EH (cell line): ENCODE data around the gene BRD3OS.

Experiments used
- DNase-seq: peaks from one replicate; pipeline ENCODE4 v3.0.0-alpha.2; 2015; ENCODE audit warnings: low read depth

Gene BRD3OS

DNA sequence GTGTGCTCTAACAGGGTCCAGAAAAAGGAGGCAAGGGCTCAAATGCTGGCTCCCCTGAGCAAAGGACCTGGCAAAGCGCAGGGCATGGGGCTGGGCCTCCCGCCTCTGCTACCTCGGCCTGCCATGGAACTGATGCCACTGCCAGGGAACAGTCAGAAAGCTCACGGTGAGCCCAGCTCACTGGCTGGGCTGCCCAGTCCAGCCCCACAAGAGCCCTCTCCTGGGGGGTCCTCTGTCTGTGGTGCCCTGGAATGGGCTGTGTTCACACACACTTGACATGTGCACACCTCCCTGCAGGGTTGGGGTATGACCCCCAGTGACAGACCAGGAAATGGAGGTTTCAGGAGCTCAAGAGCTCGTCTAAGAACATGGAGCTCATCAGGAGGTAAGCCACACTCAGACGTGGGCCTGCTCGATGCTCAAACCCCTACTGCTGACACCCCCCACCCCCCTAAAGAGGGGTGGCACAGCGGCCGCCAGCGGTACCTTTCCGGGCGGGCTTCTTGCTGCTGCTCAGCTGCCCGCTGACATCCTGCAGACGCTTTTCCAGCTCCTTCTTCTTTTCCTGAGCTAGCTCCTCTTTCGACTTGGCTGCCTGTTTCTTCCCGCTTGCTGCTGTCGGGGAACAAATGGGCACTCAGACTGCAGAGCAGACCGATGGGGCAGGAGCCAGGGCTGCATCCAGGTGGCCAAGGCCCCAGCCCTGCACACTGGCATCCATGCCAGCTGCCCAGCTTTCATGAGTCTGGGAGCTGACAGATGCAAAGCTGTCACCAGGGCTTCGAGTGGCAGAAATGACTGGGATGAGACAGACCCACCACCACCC is 9.1 kb downstream of the BRD3OS start:
- no peak for DNase-seq

GRCh38 chr9:134035041-134036039 is 10.1 kb downstream of the BRD3OS start:
- DNase-seq, result no peak

DNA sequence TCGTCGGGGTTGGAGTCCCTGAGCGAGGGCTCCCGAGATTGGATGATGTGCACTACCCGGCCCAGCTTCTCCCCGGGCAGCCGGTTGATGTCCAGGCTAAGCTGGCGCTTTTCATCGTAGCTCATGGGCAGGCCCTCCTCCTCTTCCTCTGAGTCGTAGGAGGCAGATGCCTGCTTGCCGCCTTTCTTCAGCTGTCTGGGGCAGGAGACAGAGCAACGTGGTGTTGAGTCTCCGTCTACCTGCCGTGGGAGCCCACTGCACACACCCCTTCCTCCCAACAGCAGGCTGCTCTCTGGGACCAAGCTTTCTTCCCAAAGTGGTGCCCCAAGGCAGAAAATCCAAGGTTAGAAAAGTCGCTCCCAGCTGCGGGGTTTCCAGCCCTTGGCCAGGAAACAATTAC is 10.8 kb downstream of the BRD3OS start:
- DNase-seq, result no peak

- no peak for DNase-seq
Measured at GRCh38 chr9:134037641-134038040, 12.4 kb downstream of the BRD3OS start.

DNA sequence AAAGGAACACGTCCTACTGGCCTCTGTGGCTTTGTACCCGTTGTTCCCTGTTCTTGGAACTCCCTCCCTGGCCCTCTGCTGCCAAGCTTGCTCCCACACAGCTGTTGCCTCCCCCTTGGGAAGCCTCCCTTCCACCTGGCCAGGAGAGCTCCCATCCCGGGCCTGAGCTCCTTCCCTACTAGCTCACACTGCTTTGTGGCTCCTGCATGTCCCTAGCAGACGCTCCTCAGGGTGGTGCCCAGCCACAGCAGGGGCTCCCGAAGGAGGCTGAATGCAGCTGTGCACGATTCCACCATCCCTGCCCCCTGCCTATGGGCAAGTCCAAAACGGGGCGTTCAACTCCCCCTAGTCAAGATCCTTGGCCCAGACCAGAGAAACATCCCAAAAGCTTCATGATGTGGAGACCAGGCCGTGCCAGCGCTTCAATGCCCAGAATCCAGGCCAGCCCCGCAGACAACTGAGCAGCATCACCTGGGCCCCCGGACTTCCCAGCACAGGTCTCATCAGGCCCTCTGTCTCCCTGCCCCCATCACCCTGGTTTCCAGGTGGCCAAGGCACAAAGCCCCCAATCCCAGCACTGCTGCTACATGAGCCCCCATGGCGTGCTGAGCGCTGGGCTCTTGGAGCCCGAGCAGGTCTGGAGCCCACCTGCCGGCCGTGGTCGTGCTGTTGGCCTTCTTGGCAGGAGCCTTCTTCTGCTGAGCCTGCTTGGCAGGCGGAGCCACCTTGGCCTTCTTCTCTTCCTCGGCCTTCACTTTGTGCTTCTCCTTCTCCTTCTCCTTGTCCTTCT is 14.3 kb downstream of the BRD3OS start:
- no peak for DNase-seq

- DNase-seq, result no peak
Measured at GRCh38 chr9:134040176-134040565, 14.9 kb downstream of the BRD3OS start.

DNA sequence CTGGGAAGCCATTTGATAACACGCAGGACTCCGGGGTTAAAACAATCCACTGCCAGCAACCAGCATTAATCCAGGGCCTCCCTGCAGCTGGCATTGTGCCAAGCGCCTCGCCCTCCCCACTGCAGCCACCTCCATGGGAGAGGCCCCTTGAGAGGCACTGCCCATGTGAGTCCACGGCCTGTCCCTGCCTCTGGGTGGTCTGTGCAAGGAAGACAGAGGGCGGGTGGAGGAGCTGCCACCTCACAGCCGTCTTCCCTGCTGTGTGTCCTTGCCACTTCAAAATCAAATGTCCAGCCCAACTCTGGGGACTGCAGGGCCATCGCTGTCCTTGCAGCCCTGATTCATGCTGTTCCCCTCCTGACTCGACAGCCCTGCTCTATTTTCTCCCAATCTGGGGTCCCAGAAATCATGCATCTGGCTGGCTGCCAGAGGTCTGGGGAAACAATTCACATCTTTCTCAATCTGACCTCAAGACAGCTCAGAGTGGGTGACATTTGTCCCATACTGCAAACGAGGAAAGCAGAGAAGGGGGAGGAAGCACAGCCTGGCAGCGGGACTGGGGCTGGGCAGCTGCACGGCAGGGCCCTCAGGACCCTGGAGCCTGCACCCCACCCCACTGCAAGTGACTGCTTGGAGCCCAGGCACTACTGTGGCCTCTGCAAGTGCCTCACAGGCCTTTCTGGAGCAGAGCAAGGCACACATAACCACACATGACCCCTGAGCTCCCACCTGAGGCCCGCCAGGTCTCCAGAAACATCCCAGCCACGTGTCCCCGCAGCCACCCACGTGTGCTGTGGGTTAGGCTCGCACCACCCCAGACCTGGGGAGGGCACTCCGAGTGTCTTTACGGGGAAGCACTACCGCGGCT is 15.7 kb downstream of the BRD3OS start:
- DNase-seq, result no peak

GRCh38 chr9:134041649-134041962 is 16.3 kb downstream of the BRD3OS start:
- no peak for DNase-seq

DNA sequence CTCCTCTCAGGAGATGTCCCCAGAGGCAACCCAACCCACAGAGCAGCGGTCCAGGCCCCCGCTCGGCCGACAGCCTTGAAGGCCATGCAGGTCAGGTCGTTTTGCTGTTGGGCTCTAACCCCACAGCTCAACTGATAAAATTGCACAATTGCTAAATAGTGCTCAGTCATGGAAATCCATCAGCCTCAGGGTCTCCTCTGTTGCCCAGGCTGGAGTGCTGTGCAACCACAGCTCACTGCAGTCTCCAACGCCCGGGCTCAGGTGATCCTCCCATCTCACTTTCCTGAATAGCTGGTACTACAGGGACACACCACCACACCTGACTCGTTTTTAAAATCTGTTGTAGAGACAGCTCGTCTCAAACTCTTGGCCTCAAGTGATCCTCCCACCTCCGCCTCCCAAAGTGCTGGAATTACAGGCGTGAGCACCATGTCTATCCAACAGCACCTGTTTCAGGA is 18.3 kb downstream of the BRD3OS start:
- no peak for DNase-seq

DNA sequence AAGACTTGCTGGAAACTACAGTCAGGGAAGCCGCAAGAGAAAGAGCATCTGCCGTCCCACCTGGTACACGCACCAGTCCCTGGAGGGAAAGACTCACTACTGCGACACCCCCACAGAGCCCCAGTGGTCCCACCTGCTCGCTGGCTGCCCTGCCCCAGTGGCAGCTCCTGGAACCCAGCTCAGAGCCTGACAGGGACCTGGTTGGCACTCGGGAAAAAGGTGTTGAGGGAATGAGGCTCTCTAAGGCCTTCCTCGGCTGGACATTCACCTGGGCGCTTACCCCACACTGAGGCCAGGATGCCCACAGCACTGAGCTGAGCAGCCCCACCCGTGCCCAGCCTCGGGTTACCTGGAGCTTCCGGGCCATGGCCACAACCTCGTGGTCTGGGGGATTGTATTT is 19.7 kb downstream of the BRD3OS start:
- no peak for DNase-seq

DNA sequence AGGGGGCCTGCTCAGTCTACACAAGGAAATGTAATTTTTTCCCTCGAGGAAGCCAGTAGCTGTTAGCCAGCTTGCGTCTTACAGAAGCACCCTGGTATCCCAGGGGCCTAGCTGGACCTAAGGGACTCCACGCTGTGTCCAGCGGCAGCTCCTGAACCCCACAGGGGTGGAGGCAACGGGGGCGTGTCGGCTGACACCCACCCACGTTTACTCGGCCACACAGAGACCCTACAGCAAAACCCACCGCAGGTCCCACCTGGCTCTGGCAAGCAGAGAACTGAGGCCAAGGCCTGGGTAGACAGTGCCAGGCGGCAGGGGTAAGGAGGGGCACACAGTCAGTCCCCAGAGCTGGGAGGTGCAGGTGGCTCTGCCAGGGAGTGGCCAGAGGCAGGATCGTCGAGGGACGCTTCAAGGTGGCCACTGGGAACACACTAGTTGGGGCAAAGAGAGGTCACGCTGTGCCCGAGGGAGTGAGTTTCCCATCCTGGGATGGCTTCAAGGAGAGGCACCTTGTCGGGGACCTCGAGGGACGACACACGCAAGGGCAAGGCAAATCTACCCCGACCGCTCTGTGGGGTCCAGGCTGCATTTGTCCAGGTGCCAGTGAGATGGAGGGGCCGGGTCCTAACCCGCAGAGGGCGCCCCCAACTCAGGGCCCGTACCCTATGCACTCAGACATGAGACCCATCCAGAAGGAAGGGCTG is 20.7 kb downstream of the BRD3OS start:
- no peak for DNase-seq

DNA sequence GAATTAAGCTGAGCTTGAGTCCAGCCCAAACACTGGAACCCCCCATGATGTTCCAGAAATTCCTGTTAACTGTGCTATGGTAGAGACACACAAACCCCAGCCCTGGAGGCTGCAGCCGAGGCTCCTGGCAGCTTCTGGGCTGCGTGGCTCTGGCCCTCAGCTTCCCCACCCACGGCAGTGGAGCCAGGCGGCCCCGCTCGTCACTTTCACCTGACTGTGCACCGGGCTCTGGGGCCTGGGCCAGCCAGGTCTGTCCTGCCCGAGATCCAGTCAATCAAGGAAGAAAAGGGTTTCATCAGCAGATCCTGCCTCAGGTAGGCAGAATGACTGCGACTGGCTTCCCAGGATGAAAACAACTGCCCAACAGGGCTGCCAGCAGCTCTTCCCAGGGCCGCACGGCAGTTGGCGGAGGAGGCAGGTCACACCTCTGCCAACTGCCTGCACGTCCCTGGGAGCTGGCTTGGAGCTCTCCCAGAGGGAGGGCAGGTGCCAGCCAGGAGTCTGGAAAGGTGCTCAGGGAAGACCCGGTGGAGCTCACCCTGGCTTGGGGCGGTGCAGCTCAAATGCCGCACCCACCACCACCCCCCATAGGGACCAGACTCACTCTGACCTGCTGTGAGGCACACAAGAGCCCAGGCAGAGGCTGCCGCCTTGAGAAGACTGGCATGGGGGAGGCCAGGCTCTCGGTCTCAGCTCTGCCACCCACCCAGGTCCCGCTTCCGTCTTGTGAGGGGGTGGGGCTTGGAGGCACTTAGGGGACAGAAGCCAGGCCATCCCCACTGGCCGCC is 21.8 kb downstream of the BRD3OS start:
- DNase-seq, result no peak

GRCh38 chr9:134047868-134048581 is 22.7 kb downstream of the BRD3OS start:
- no peak for DNase-seq

DNA sequence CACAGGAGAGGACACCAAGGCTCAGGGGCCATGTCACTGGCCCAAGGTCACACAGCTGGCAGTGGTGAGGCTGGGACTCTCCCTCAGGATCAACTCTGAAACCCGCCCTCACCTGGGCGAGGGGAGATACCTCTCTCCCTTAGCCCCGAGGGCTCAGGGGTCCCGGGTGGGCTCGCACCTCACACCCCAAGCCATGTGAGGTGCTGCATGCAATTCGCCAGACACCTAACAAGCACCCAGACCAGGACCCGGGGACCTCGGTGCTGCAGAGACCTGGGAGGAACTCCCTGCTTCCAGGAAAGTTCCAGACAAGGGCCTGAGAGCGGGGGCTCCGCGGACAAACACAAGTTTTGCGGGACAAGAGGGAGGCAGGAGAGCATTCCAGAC is 23.3 kb downstream of the BRD3OS start:
- no peak for DNase-seq

- no peak for DNase-seq
Measured at GRCh38 chr9:134049236-134049635, 24.0 kb downstream of the BRD3OS start.

DNA sequence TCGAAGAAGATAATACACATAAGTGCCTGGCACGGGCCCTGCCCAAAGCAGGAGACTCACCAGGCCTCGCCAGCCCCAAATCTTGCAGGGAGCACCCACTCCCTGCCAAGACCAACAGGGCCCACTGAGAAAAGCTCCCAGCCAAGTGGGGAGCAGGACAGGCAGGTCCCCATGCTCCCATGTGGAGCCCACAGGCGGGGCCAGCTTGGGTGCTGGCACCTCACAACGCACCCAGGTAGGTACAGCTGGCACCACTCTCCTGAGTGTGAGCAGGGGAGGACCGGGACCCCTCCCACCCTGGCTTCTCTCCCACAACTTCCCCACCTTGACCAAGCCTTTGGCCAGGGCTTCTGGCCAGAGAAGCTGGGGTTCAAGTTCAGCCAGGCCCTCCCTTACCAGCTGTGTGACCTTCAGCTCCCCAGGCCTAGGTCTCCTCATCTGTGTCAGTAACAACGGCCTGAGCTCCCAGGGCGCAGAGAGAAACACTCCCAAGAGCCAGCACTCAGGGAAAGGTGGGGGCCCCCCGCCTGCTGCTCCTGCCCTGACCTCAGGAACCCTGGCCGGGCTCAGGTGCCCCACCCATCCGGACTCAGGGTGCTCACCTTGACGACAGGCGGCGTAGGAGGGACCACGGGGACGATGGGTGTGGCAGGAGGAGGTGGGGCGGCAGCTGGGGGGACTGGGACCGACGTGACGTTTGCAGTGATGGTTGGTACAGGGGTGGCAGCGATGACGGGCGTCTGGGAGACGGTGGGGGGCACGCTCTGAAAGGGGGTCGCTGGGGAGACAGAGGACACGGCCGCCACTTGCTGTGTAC is 24.7 kb downstream of the BRD3OS start:
- DNase-seq, result no peak

DNA sequence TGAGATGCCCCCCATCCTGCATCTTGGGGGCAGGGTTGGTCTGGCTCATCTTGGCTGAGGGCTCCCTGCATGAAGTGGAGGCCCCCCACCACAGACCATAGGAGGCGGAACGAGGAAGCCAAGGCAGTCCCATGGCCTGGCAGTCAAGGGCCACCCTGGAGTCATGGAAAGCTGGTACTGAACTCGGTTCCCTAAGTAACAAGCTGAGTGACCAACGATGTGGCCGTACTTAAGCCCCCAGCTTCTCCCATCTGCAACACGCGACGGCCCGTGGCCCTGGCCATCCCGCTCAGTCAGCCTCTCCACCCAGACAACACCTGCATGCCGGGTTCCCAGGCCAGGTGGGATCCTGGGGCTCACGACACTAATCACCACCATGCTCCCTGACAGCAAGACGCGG is 25.4 kb downstream of the BRD3OS start:
- no peak for DNase-seq

- DNase-seq, result no peak
Measured at GRCh38 chr9:134051319-134051718, 26.0 kb downstream of the BRD3OS start.
